ENCODE results near the gene ARPP21. TPM values are rescaled to one million over a fixed set of nuclear protein-coding genes. Genes with fewer than 3 reads are reported as not detected.

The ARPP21 gene
- total and polyA plus RNA-seq, 2 experiments from 2014 or later: not detected

DNA sequence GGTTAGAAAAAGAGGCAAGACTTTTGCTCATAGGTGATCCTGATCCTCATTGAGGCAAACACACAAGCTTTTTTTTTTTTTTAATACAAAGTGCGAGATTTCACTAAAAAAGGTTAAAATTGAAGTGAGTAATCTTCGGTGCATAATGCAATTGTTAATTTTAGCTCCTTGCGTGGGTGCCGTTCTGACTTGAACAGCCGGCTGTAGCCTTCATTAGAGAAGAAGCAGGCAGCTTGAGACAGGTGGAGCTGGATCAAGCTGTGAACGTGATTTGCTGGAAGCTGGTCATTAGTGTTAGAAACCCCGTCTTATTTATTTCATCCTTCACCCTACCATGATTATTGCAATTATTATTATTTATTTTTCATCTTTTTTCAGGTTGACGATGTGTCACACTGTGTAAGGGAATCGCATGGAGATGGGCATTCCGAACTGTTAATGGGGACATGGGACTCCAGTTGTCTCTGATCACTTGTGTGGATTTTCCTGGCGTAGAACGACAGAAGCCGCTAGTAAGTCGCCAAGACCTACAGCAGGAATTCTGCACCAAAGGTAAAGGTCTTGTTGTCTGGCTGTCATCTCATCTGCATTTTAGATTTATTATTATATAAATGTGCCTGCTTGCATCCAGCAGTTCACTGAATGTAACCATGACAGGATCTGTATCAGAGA lies 40.2 kb downstream of the ARPP21 start:
- DNase-seq: no peak
- Histone ChIP-seq H3K9me3 (ENCODE audit: low read depth) (no peaks in the 10 kb centered on the region), H3K9me2 (ENCODE audit: insufficient read depth) (no peaks in the 10 kb centered on the region), H3K36me3 (ENCODE audit: low read depth) (no peaks in the 10 kb centered on the region), H2AFZ (no peak overlapping the region), H3K4me3 (no peak overlapping the region), H3K27me3 (replicated peaks; ENCODE audit: insufficient read depth) (no peaks in the 10 kb centered on the region), H3K9ac (no peak overlapping the region), H3K27ac (no peak overlapping the region), H3K4me1 (ENCODE audit: insufficient read depth) (no peaks in the 10 kb centered on the region), H3K4me2 (ENCODE audit: unreplicated experiment) (no peak overlapping the region), H3K79me2 (ENCODE audit: insufficient read depth) (no peaks in the 10 kb centered on the region), H3F3A (ENCODE audit: insufficient read depth) (no peaks in the 10 kb centered on the region), H4K20me1 (ENCODE audit: insufficient read depth) (no peaks in the 10 kb centered on the region)
- in situ Hi-C loops (cut with MboI): no loop called here
- 50 to 57% methylated on average over 14 of the region's 14 CpGs for WGBS, 2 experiments (ENCODE audit: low coverage in 1 of 2, low lambda C conversion rate in 2 of 2, missing lambda C conversion rate in 2 of 2)
- TF ChIP-seq EZH2phosphoT487 (IDR thresholded peaks at IDR 0.05; ENCODE audit: insufficient read depth, low read depth): no peak
- no peak for TF ChIP-seq EZH2 (IDR thresholded peaks at IDR 0.05; ENCODE audit: insufficient read depth, poor library complexity, severe bottlenecking)

DNA sequence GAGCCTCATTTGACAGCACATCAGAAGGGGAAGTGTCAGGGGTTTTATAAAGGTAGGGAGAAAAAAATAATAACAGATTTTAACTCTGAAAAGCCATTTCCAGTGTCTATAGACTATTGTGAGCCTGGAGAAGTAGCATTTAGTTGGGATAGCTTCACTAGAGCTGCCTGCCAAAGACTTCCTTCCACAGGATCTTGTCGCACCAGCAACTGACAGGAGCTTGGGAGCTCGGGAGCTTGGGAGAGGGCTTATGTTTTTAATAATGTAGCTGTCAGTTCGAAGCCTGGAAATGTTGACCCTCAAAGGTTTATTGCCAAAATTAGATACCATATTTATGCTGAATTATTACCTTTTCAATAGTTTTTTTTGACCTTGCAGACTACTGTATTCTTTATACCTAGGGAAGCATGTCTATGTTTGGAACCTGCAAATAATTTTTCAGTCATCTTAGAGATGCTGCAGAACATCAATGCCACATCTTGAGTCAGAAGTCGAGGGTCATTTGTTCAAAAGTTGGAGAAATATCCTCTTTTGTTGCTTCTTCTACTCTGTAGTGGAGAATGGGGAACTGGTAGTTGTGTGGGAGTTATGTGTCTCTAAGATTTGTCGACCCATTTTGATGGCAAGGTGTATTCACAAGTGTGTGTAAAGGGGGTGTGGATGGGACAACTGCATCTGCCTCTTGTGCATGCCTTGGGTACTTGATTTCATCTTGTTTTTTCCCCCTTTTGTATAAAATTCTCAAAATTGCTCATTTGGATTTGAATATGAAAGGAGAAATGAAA lies 41.7 kb downstream of the ARPP21 start:
- Histone ChIP-seq H2AFZ (no peak overlapping the region), H3K79me2 (ENCODE audit: insufficient read depth) (no peaks in the 10 kb centered on the region), H3K36me3 (ENCODE audit: low read depth) (no peaks in the 10 kb centered on the region), H3K4me3 (no peak overlapping the region), H3K27ac (no peak overlapping the region), H3K27me3 (replicated peaks; ENCODE audit: insufficient read depth) (no peaks in the 10 kb centered on the region), H3F3A (ENCODE audit: insufficient read depth) (no peaks in the 10 kb centered on the region), H3K9me3 (ENCODE audit: low read depth) (no peaks in the 10 kb centered on the region), H3K9ac (no peak overlapping the region), H3K4me1 (ENCODE audit: insufficient read depth) (no peaks in the 10 kb centered on the region), H4K20me1 (ENCODE audit: insufficient read depth) (no peaks in the 10 kb centered on the region), H3K9me2 (ENCODE audit: insufficient read depth) (no peaks in the 10 kb centered on the region), H3K4me2 (ENCODE audit: unreplicated experiment) (no peak overlapping the region)
- 3% methylated on average over 5 of the region's 5 CpGs for WGBS, 2 experiments (ENCODE audit: low coverage in 1 of 2, low lambda C conversion rate in 2 of 2, missing lambda C conversion rate in 2 of 2)
- TF ChIP-seq EZH2phosphoT487 (IDR thresholded peaks at IDR 0.05; ENCODE audit: insufficient read depth, low read depth) (no peak), EZH2 (IDR thresholded peaks at IDR 0.05; ENCODE audit: insufficient read depth, poor library complexity, severe bottlenecking) (no peak)
- DNase-seq: no peak
- in situ Hi-C loops (cut with MboI): no loop called here

DNA sequence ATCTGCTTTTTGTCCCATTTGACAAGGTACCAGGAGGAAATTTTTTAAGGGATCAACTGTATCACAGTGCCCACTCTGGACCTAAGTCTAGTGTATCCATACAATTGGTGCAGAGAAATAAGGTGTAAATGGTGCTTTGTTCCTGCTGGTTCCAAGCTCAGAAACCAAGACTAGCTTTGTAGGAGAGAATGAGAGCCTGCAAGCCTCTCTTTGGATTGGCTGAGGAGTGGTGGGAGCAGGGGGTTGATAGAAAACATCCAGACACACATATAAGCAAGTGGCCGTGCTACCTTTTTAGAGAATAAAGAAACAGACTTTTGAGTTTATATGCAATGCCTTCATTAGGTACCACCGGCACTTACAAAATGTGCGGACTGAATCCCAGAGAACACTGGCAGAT lies 45.8 kb downstream of the ARPP21 start:
- no peaks in the 10 kb centered on the region for H3K79me2 ChIP-seq (ENCODE audit: insufficient read depth)
- H3K4me3 ChIP-seq: no peak overlapping the region
- H3K4me2 ChIP-seq (ENCODE audit: unreplicated experiment): no peak overlapping the region
- no peaks in the 10 kb centered on the region for H3K9me3 ChIP-seq (ENCODE audit: low read depth)
- no peaks in the 10 kb centered on the region for H3K36me3 ChIP-seq (ENCODE audit: low read depth)
- no peaks in the 10 kb centered on the region for H3F3A ChIP-seq (ENCODE audit: insufficient read depth)
- in situ Hi-C loops (cut with MboI): no loop called here
- H3K4me1 ChIP-seq (ENCODE audit: insufficient read depth): no peaks in the 10 kb centered on the region
- H3K9me2 ChIP-seq (ENCODE audit: insufficient read depth): no peaks in the 10 kb centered on the region
- 44 to 48% methylated on average over 3 of the region's 3 CpGs for WGBS, 2 experiments (ENCODE audit: low coverage in 1 of 2, low lambda C conversion rate in 2 of 2, missing lambda C conversion rate in 2 of 2)
- no peak for TF ChIP-seq EZH2phosphoT487 (IDR thresholded peaks at IDR 0.05; ENCODE audit: insufficient read depth, low read depth)
- no peak overlapping the region for H2AFZ ChIP-seq
- H3K9ac ChIP-seq: no peak overlapping the region
- DNase-seq: no peak
- H3K27me3 ChIP-seq (replicated peaks; ENCODE audit: insufficient read depth): no peaks in the 10 kb centered on the region
- no peak overlapping the region for H3K27ac ChIP-seq
- H4K20me1 ChIP-seq (ENCODE audit: insufficient read depth): no peaks in the 10 kb centered on the region

DNA sequence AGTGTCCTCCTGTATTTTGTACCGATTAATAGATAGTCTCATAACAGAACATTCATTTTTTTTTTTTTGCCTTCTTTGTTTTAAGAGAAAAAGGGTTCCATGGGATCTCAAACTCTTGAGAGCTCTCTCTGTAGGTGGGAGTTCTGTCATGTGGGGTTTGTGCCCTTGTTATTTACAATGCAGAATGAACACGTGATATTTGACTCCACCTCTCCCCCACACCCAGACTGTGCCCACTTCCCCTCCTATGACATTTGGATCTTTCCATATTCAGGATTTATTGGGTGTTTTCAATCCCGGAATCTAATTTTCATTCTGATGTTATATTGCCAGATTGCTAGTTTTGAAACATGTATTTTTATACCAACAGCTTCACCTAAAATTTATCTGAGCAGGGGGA lies 49.5 kb downstream of the ARPP21 start:
- in situ Hi-C loops (cut with MboI): no loop called here
- H3K9ac ChIP-seq: no peak overlapping the region
- WGBS, 2 experiments (ENCODE audit: low coverage in 1 of 2, low lambda C conversion rate in 2 of 2, missing lambda C conversion rate in 2 of 2): 27 to 32% methylated on average over 3 of the region's 3 CpGs

More for the DNA sequence above, 49.5 kb downstream of the ARPP21 start:
- Histone ChIP-seq H2AFZ (no peak overlapping the region), H3K9me3 (ENCODE audit: low read depth) (no peaks in the 10 kb centered on the region), H3K4me1 (ENCODE audit: insufficient read depth) (no peaks in the 10 kb centered on the region), H3K4me3 (no peak overlapping the region), H4K20me1 (ENCODE audit: insufficient read depth) (no peaks in the 10 kb centered on the region), H3K79me2 (ENCODE audit: insufficient read depth) (no peaks in the 10 kb centered on the region), H3F3A (ENCODE audit: insufficient read depth) (no peaks in the 10 kb centered on the region), H3K27me3 (replicated peaks; ENCODE audit: insufficient read depth) (no peaks in the 10 kb centered on the region), H3K27ac (no peak overlapping the region), H3K9me2 (ENCODE audit: insufficient read depth) (no peaks in the 10 kb centered on the region), H3K36me3 (ENCODE audit: low read depth) (no peaks in the 10 kb centered on the region), H3K4me2 (ENCODE audit: unreplicated experiment) (no peak overlapping the region)
- TF ChIP-seq EZH2phosphoT487 (IDR thresholded peaks at IDR 0.05; ENCODE audit: insufficient read depth, low read depth) (no peak), EZH2 (IDR thresholded peaks at IDR 0.05; ENCODE audit: insufficient read depth, poor library complexity, severe bottlenecking) (no peak)
- DNase-seq: no peak
